ENCODE results near the gene PFDN2. TPM values are rescaled to one million over a fixed set of nuclear protein-coding genes. Genes with fewer than 3 reads are reported as not detected.

The PFDN2 gene
- total and polyA plus RNA-seq, 2 of the 8 experiments (the other 6 are each of a cell fraction or from before 2014, with no cell fraction given), result 66.2 to 71.2 TPM

DNA sequence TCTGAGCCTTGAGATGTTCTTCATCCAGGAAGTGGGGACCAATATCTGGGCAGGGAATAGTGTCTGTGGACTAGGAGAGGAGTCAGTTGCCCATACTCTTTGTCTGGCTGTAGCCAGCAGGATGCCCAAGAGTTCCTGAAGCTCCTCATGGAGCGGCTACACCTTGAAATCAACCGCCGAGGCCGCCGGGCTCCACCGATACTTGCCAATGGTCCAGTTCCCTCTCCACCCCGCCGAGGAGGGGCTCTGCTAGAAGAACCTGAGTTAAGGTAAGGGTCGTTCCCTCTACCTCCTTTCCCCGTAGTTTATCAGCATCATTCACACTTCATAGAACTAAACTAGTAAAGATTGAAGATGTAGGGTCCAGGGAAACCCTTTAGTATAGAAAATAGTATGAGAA lies 45.0 kb upstream of the PFDN2 start:
- Histone ChIP-seq H4K5ac (ENCODE audit: insufficient read length, low read depth, low read length) (no peak overlapping the region), H4K91ac (replicated peaks; ENCODE audit: insufficient read length, low read length) (no peak overlapping the region), H2BK20ac (ENCODE audit: low read length) (no peak overlapping the region), H3K4me1 (replicated peaks in 1 of 4; ENCODE audit: control insufficient read depth in 3 of 4, insufficient read depth in 4 of 4, low read length in 3 of 4) (peaks cover 0 to 22% (median 9%) of the 10 kb centered on the region in 4 experiments; a peak in 5 of 7 replicates), H4K20me1 (replicated peaks in 1 of 2; ENCODE audit: control insufficient read depth in 1 of 2, insufficient read depth in 2 of 2, low read length in 2 of 2) (no peaks in the 10 kb centered on the region), H3K27me3 (replicated peaks in 1 of 4; ENCODE audit: control insufficient read depth in 3 of 4, extremely low read depth in 1 of 4, insufficient read depth in 3 of 4, low read length in 3 of 4) (no peaks in the 10 kb centered on the region), H3K79me2 (ENCODE audit: control insufficient read depth in 1 of 2, insufficient read depth in 2 of 2, low read length in 2 of 2) (no peaks in the 10 kb centered on the region; a peak in 1 of 4 replicates), H3K79me1 (ENCODE audit: low read depth, low read length) (no peaks in the 10 kb centered on the region; the same call in 1 of the 2 replicates), H3K23me2 (ENCODE audit: low read depth, low read length) (peaks cover 17% of the 10 kb centered on the region), H3K4me2 (ENCODE audit: insufficient read depth in 1 of 2, low read depth in 2 of 2, low read length in 2 of 2) (no peak overlapping the region), H2BK12ac (ENCODE audit: low read depth, low read length) (no peak overlapping the region), H3K9ac (replicated peaks in 1 of 4; ENCODE audit: extremely low read depth in 1 of 4, low read depth in 3 of 4, low read length in 3 of 4) (no peak overlapping the region), H3K27ac (ENCODE audit: low read depth, low read length) (no peak overlapping the region), H4K8ac (ENCODE audit: extremely low read depth, insufficient read depth, low read length) (no peak overlapping the region), H2AFZ (ENCODE audit: low read length) (no peak overlapping the region), H3K18ac (ENCODE audit: extremely low read depth, low read length) (no peak overlapping the region), H3K56ac (replicated peaks; ENCODE audit: insufficient read length, low read depth, low read length) (no peak overlapping the region), H2AK5ac (ENCODE audit: low read depth, low read length) (no peak overlapping the region), H3K4ac (replicated peaks; ENCODE audit: insufficient read length, low read depth, low read length) (no peak overlapping the region), H3K9me3 (ENCODE audit: insufficient read depth in 2 of 2, low read depth in 1 of 2, low read length in 1 of 2) (no peaks in the 10 kb centered on the region), H2BK15ac (ENCODE audit: low read length) (no peak overlapping the region), H3K36me3 (ENCODE audit: control insufficient read depth in 2 of 4, insufficient read depth in 4 of 4, low read length in 3 of 4) (peaks cover 0 to 7% (median 5%) of the 10 kb centered on the region in 4 experiments; a peak in 4 of 8 replicates), H2BK5ac (ENCODE audit: low read depth, low read length) (no peak overlapping the region), H2BK120ac (replicated peaks; ENCODE audit: low read depth, low read length) (no peak overlapping the region), H3K14ac (ENCODE audit: insufficient read length) (no peak overlapping the region), H3K23ac (ENCODE audit: insufficient read length) (no peak overlapping the region), H3K4me3 (ENCODE audit: extremely low read depth in 1 of 4, insufficient read depth in 2 of 4, low read depth in 3 of 4, low read length in 4 of 4) (no peak overlapping the region)
- FAIRE-seq (no peak), DNase-seq (ENCODE audit: low read depth in 1 of 2, low spot score in 2 of 2) (no peak)
- 95% methylated on average over 10 of the region's 10 CpGs; no CpG with 5 or more reads in 1 of the 2 experiments for WGBS, 2 experiments (ENCODE audit: extremely low coverage in 1 of 2, insufficient coverage in 1 of 2, insufficient read length in 1 of 2, insufficient replicate concordance in 2 of 2, low coverage in 1 of 2, low lambda C conversion rate in 2 of 2, missing lambda C conversion rate in 1 of 2)
- ChIA-PET CTCF (ENCODE audit: partially characterized antibody) (interaction anchor here (0.6 to 5.2 kb wide), 5 partner anchors 8 to 66 kb away, joined by 3 to 32 read pairs (median 3); partner anchors contain the start of gene UFC1), POLR2A (ENCODE audit: partially characterized antibody) (interaction anchor here (0.7 to 2.2 kb wide), 4 partner anchors 9 to 39 kb away, joined by 3 to 8 read pairs (median 4); partner anchors contain the start of genes DEDD, NDUFS2 and UFC1)
- TF ChIP-seq, protein P1, sequence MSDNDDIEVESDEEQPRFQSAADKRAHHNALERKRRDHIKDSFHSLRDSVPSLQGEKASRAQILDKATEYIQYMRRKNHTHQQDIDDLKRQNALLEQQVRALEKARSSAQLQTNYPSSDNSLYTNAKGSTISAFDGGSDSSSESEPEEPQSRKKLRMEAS (IDR thresholded peaks at IDR 0.05), result no peak
- TF ChIP-seq TAF7 (optimal IDR thresholded peaks at IDR 0.05; ENCODE audit: borderline replicate concordance, low read depth, low read length) (no peak), SP1 (IDR thresholded peaks at IDR 0.05; ENCODE audit: low read depth, low read length) (no peak), POLR2A (IDR thresholded peaks at IDR 0.05; ENCODE audit: control extremely low read depth in 1 of 2, low read depth in 2 of 2, low read length in 2 of 2) (no peak), SUZ12 (IDR thresholded peaks at IDR 0.05; ENCODE audit: low read length) (no peak), SRF (IDR thresholded peaks at IDR 0.05; ENCODE audit: low read depth, low read length) (no peak), BCL11A (IDR thresholded peaks at IDR 0.05; ENCODE audit: low read depth in 2 of 2, low read length in 2 of 2) (no peak), HDAC2 (IDR thresholded peaks at IDR 0.05; ENCODE audit: borderline replicate concordance in 1 of 2, low read depth in 2 of 2, low read length in 2 of 2) (no peak), RXRA (IDR thresholded peaks at IDR 0.05; ENCODE audit: insufficient read depth, low read depth, low read length) (no peak), SIN3A (conservative IDR thresholded peaks at IDR 0.05 in 1 of 2, IDR thresholded peaks at IDR 0.05 in 1 of 2; ENCODE audit: low read depth in 1 of 2, low read length in 2 of 2) (no peak), CBX8 (IDR thresholded peaks at IDR 0.05; ENCODE audit: borderline replicate concordance, low read depth, low read length) (no peak), CTBP2 (IDR thresholded peaks at IDR 0.05; ENCODE audit: borderline replicate concordance, insufficient read depth, insufficient read length, low read length) (no peak), RBBP5 (IDR thresholded peaks at IDR 0.05; ENCODE audit: borderline replicate concordance, low read depth, low read length) (no peak)

Measured in H1 (cell line).